Measurements from ENCODE around the gene SECTM1.

The SECTM1 gene

DNA sequence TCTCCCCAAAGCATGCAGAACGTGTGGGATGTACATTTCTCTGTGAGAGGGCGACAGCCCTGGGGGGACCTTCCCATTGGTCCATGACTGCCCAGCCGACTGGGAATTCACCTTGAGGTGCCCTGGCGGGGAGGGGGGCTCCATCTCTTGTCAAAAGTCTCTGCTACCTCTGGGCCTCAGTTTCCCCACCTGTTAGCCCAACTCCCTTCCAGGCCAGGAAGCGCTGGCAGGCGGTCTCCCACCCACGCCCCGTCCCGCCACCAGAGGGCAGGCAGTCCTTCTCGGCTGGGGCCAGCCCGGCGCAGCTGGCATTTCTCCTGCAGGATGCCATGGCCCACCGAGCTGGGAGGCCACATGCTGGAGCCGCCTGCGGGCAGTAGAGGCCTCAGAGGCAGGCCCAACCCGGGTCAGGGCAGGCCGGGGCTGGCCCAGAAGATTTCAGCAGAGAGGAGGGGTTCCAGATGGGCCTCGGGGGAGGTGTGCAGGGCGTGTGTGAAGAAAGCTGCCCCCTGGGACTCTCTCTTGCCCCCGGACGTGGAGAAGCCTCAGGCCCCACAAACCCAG lies 32.8 kb downstream of the SECTM1 start:
- peak in 1 of 3 donors; percentile 58 for DNase-seq (ENCODE audit: low read depth in 2 of 3, low spot score in 1 of 3)

DNA sequence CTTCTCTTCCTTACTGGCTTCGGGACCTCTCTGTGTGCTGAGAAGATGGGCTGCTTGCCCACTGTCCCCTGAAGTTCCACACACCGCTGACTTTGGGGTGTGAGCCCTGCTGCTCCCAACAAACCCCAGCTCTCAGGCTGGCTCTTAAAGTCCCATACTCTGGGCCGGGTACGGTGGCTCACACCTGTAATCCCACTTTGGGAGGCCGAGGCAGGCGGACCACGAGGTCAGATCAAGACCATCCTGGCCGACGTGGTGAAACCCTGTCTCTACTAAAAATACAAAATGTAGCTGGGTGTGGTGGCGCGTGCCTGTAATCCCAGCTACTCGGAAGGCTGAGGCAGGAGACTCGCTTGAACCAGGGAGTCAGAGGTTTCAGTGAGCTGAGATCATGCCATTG lies 33.3 kb downstream of the SECTM1 start:
- DNase-seq (ENCODE audit: low read depth in 2 of 3, low spot score in 1 of 3): no peak

DNA sequence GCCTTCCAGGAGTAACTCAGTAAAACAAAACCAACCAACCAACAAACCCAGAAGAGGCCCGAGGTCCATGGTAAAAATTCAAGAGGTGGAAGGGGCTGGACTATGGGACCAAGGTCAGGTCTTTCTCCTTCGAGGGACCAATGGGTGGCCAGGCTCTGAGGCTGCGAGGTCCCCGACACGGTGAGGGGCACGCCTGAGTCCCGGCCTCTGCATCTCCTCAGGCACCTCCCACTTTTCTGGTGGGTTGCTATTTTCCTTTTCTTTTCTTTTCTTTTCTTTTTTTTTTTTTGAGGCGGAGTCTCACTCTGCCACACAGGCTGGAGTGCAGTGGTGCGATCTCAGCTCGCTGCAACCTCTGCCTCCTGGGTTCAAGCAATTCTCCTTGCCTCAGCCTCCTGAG lies 34.1 kb downstream of the SECTM1 start:
- peak in 1 of 3 donors; percentile 59 for DNase-seq (ENCODE audit: low read depth in 2 of 3, low spot score in 1 of 3)

DNA sequence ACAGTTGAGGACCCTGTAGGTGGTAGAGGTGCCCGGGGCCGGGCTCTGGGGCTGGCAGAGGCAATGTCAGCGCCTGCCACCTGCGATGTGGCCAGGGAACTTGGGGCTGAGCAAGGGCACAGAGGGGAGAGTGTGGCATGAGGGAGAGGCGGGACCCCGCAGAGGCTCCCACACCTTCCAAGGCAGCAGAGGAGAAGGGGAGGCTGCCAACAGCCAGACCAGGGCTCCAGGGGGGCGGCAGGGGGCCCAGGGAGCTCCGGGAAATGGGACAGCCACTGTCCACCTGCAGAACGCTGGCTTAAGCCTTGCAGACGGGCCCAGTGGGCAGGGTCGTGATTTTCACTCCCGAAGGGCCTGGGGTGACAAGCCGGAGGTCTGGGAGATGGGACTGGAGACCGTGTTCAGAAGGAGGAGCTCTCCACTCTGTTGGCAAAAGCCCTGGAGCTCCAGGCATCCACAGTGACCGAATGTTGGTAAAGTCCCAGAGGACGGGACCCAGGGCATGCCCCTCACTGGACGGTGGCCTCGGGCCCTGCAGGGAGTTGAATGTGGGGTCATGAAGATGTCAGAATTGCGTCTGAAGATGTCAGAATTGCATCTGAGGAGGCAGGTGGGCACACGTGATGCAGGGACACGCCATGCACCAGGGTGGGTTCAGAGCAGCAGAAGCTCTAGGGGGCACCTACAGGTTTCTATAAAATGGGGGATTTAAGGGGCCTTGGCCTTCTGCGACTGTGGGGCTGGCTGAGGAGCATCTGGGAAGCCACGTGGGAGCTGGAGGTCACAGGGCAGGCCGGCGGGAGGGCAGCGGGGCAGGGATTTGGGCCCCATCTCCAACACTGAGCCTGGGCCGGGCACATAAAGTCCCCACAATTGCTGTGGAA lies 34.8 kb downstream of the SECTM1 start:
- no peak for DNase-seq (ENCODE audit: low read depth in 2 of 3, low spot score in 1 of 3)

DNA sequence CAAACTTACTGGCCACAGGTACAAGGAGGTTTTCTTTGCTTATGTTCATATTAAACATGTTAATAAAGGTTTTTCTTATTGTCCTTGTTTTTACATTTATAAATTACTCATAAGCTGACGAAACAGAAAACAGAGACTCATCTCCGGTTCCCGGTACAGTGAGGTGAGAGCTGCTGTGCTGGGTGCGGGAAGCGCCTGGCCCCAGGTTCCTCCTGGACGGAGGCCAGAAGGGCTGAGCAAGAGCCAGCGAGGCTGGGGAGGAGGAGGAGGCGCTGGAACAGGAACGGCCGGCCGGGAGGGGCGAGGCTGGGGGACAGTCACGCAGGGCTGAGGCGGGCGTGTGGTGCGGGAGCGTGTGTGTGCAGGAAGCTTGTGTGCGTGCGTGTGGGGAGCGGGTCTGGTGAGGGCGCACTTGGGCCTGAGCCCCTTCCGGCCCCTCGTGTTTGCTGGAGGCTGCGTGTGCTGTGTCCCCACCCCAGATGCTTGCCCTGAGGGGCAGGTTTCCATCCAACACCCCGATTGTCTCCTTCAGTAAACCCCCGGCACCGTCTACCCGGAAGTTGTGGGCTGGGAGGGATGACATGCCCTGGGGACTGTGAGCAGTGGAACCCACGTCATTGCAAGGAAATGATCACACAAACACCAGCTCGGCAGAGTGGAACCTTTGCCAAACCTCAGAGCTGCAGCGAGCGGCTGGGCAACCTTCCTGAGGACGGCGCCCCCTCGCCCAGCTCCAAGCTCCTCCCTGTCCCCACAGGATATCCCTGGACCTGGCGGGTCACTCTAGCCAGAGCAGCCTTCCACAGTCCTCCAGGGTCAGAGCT lies 35.6 kb downstream of the SECTM1 start:
- DNase-seq (ENCODE audit: low read depth in 2 of 3, low spot score in 1 of 3): peak; percentile 87 to 91 (median 91)

DNA sequence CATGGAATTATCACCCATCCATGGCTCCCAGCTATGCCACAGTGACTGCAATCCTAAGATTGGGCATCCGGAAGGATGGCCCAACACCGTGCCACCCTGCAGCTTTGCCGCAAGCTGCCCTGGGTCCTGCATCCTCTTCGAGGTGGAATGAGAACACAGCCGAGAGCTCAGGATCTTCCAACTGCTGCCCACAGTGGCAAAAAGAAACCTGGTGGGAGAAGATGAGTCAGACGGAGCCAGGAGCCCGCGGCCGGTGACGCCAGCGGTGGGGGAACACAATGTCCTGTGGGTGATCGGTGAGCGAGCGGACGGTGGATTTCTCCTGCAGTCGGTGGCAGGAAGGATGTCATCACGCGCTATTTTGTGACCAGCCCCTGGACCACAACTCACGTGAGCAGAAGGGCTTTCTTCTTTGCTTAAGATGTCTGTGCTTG lies 36.3 kb downstream of the SECTM1 start:
- DNase-seq (ENCODE audit: low read depth in 2 of 3, low spot score in 1 of 3): peak; percentile 84 to 89 (median 88)

DNA sequence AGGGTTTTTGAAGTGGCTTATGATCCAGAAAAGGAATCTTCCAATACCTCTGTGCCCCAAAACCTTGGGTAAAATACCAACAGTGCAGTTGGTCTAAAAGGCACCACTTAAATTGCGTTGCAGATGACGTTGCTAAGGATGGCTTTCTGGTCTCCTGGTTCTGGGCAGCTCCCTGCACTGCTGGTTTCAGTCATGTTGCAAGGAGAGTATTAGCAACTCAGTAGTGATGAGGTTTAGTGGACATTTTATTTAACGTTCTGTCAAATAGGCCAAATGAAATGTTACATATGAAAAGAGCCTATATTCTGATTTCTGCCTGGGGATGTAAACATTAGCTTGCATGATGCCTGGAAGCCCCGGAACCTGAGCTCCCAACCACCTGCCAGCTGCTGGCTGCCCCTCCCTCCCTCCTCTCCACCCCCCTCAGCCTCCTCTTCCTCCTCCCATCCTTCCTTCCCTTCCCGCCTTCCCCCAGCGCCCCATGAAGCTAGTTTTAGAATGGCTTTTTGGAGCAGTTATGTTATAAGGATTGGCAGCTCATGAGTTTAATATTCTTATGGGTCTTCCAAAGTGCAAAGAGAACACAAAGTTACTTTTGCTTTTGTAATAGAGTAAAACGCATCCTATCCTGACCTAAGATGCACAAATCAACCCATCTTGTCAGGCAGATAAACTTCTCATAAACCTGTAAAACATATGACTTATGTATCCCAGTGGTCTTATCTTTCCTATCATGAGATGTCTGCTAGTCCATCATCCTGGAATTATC lies 36.9 kb downstream of the SECTM1 start:
- no peak for DNase-seq (ENCODE audit: low read depth in 2 of 3, low spot score in 1 of 3)

DNA sequence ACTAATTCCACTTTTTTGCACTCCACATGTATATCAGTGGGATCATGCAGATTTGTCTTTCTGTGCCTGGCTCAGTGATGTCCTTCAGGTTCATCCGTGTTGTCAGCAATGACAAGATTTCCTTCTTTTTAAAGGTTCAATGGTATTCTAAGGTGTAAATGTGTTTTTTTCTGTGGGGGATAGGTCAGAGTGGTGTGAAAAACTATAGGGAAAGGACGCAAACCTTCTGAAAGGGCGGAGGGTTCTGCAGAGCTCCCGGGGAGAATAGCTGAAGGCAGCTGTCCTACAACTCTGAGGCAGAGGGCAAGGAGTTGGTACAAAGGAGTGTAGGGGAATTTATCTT lies 38.1 kb downstream of the SECTM1 start:
- no peak for DNase-seq (ENCODE audit: low read depth in 2 of 3, low spot score in 1 of 3)

DNA sequence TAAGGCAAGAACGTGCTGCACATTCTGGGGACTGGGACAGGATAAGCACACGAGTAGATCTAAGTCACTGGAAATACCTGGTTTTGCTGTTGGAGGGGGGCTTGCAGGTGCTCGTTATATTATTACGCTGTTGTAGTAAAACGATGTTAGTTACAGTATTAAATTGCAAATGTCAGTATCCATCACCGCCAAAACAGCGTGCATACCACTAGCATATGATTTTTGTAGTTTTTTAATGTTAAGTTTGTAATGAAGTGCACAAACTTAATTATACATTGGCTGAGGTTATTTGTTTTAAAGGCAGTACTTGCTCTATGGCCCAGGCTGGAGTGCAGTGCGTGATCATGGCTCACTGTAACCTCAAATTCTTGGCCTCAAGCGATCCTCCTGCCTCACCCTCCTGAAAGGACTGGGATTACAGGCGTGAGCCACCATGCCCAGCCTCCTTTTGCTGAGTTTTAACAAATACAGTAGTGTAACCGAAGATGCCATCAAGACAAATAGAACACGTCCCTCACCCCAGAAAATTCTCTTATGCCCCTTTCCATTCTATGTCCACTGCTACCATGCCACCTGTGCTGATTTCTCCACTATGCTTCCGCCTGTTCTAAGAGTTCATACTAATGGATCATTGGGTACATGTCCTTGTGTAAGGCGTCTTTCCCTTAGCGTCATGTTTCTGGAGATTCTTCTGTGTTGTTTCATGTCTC lies 39.3 kb downstream of the SECTM1 start:
- no peak for DNase-seq (ENCODE audit: low read depth in 2 of 3, low spot score in 1 of 3)

DNA sequence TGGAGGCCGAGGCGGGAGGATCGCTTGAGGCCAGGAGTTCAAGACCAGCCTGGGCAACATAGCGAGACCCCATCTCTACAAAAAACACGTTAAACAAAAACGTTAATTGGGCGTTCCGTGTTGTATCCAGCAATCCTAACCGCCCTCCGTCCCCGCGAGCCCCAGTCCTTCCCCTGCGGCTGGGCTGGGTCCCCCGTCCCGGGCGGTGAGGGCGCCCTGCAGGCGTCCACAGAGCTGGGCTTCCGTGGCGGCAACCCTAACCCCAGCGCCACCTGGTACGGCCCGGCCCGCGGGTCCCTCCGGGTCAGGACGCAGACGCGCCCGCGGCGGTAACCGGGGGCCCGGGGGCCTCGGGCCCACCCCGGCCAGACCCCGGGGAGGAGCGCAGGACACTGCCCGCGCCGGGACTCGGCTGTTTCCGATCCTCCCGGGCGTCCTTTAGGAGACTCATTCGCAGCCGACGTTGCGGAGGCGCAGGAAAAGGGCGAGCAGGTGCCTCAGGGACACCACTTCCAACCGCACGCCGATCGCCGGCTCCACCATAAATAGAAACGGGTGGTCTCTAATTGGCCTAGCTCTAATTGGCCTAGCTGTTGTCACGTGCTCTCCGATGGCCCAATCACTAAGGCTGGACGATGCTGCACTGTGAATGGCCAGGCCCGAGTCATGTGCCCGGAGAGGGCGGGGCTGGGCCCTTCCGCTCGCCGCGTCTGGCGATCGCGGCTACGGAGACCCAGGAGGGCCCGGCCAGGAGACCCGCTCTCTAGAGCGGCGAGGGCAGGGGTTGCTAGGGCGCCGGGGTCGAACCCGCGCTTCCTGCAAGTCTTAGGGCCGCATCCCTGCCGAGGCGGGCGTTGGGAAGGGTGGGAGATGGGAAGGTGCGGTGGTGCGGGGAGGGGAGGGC lies 41.1 kb downstream of the SECTM1 start:
- DNase-seq (ENCODE audit: low read depth in 2 of 3, low spot score in 1 of 3): peak; percentile 89 to 90 (median 89)

DNA sequence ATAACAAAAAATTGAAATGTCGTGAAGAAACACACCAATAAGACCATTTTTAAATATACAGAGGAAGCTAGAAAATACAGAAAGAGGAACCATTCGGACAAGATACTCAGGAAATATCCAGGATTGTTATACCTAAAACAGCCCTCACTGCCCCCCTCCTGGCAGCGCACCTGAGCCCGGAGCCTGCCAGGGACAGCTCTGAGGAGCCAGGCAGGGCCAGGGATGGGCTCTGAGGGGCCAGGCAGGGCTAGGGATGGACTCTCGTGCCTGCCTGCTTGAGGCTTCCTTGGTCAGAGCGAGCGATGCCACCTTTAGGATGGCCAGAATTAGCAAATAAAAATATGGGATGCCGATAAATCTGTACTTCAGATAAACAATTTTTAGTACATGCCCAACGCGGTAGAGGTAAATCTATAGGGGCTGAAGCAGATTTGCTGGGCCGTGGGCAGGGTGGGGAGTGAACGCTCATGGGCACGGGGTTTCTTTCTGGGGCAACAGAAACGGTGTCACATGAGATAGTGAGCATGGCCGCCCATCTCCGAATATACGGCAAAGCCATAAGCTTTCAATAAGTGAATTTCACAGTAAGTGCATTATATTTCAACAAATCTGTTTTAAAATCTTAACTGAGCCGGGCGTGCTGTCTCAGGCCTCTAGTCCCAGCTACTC lies 41.9 kb downstream of the SECTM1 start:
- no peak for DNase-seq (ENCODE audit: low read depth in 2 of 3, low spot score in 1 of 3)

DNA sequence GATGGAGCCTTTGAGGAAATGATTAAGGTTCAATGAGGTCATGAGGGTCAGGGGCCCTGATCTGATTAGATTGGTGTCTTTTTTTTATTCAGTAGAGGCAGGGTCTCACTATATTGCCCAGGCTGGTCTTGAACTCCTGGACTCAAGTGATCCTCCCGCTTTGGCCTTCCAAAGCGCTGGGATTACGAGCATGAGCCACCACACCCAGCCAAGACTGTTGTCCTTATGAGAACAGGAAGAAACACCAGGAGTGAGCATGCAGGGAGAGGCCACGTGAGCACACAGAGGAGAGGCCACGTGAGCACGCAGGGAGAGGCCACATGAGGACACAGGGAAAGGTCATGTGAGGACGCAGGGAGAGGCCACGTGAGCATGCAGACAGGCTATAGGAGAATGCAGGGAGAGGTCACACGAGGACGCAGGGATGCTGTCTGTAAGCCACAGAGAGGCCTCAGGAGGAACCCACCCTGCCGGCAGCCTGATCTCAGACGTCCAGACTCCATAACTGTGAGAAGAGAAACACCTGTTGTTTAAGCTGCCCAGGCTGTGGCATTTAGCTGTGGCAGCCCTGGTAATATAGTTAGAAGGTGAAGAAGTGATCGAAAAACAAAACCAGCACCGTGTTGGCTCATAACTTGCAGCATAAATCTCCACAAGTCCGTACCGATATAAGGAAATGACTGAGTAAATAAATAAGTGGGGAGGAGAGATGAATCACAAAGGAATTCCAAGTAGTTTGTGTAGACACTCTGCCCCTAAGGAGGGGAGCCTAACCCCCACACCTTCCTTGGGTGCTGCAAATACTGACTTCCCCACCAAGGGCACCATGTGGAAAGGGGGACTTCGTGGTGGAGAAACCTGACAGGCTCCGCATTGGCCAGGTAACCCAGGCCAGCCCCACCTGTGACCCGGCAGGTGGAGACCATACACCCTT lies 45.4 kb downstream of the SECTM1 start:
- DNase-seq (ENCODE audit: low read depth in 2 of 3, low spot score in 1 of 3): no peak

DNA sequence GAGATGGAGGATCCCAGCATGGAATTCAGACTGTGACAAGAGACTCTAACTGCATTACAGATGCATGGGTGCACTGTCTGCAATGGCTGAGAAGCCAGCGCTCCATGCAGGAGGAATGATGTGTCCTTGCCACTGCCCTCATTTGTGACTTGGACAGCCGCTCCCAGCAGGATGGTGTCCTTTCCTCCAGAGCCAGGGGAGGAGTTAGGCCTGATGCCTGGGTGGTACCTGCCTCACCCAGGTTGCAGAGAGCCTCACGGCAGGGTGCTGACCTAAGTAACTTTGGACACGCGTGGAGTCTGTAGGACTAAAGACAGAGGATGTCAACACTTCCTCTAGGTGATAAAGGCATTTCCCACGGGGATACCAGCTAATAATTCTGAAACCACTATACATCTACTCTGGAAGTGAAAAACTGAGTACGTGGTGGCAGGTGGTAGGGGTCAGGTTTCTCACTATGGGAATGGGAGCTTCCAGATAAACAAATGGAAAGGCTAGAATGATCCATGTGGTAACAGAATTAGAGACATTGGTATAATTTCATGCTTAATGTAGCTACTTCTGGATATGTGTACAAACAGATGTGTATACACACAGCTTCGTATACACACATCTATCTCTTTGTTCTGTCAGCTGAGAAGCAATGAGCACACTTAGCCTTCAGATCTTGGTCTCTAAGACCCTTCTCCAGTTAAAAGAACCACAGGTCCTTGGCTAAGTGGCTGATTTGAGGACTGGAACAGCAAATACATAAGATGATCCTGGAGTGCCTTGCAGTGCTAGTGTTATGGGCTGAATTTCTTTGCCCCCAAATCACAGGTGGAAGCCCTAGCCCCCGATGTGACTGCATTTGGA lies 46.3 kb downstream of the SECTM1 start:
- DNase-seq (ENCODE audit: low read depth in 2 of 3, low spot score in 1 of 3): no peak

DNA sequence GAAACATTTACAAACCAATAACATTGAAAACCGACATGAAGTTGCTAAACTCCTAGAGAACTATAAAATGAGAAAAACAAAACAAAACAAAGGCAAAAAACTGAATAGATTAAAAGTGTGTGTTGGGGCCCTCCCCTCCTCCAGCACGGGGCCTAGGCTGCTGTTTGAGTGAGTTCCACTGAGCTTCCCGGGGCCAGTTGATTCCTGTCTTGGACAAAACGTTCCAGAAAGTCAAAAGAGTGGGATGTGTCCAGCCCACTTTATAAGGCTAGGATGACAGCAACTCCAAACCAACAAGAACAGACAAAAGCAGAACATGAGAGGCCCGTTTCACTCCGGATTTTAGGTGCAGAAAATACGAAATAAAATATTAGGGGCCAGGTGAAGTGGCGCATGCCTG lies 48.4 kb downstream of the SECTM1 start:
- no peak for DNase-seq (ENCODE audit: low read depth in 2 of 3, low spot score in 1 of 3)

DNA sequence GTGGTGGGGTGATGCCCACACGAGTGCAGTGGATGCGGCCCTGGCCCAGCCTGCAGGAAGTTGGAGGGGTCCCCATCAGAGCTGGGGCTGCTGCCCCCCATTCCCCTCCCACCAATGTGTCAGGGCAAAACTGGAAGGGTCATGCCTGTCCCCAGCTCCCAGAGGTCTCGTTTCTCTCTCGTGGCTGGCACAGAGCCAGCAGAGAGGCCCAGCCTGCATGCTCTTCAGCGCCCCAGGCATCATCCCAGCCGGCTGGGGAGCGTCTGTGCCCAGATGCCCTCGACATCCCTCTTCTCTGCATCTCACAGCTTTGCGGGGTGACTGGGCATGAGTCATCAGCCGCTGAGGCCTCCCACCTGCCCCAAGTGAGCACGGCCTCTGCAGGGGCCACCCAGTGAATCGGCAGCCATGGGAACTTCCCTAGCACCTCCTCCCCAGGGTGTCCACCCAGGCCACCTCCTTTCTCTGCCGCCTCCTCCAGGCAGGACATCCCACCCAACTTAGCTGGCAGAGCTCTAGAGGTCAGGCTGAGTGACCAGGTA lies 50.3 kb downstream of the SECTM1 start:
- no peak for DNase-seq (ENCODE audit: low read depth in 2 of 3, low spot score in 1 of 3)
